HG02588 (cell line): ENCODE data around the gene GNG11.

Experiments used
- ATAC-seq: cut with Tn5 transposase; IDR thresholded peaks from one replicate; pipeline ENCODE4 v1.9.1; 2021; ENCODE audit warnings: mild to moderate bottlenecking, moderate library complexity; ENCODE audit not compliant: unreplicated experiment

Gene GNG11

DNA sequence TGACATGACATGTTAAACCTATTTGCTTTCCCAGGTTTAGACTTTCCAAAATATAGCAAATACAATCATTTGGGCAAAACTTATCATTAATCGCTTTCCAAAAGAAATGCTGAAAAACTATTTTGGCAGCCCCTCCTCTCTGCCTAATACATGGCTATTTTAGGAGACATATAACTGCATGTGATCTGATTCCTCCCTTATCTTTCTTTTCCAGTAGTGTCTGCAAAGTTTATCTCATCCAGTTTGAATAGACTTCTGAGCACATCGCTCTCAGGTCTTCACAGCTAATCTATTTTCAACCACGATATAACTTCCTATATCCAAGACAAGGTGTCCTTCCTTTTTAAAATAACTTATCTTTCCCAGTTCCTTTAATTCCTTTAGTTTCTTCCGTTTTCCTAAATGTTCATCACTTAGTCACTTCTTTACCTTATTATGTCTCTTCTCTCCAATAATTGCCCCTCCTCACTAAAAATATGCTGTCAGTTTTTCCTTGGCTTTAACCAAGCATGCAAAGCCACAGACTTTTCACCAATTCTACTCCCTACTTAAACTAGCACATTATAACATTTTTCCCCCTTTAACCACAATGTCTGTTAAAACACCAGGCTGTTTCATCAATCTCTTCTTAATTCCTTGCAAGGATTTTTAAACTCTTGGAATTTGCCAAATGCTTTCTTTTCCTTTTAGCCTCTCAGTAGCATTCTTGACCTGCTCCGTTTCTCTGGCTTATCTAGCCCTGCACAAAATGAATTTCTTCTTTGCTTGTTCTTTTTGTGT lies 24.4 kb downstream of the GNG11 start:
- no peak for ATAC-seq

GRCh38 chr7:93948106-93948505 lies 26.6 kb downstream of the GNG11 start:
- no peak for ATAC-seq

GRCh38 chr7:93948873-93949272 lies 27.3 kb downstream of the GNG11 start:
- no peak for ATAC-seq

GRCh38 chr7:93949423-93949822 lies 27.9 kb downstream of the GNG11 start:
- no peak for ATAC-seq

DNA sequence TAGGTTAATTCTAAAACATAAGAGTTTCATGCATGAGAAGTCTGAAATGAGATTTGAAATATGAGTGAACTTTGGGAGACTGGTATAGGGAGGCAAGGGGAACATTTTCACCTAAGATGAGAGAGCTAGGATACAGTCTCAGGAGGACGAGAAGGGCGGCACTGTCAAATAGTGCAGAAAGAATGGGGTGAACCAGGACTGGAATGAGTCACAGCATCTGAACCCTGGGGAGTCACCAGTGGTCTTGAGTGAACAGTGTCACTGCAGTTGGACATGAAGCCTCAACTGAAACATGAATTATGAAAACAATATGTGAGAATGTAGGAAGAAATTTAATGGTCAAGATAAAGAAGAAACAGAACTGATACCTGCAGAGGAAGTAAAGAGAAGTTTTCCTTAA lies 33.8 kb downstream of the GNG11 start:
- ATAC-seq = peak; percentile 68

DNA sequence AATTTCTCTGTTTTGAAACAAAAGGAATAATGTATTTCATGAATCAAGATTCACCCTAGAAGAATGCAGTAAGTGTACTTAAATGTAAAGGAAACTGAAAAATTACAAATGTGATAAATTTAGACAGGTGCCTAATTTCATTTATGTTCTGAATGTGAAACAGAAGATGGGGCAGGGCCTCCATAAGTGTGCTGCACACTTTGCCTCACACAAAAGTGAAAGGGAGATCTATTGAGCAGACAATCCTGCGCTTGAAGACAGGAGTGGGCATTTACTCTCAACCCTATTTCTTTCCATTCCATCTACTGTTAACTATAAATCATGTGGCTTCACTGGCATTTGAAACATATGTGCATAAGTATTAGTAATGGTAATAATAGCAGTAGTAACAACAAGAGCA lies 36.2 kb downstream of the GNG11 start:
- ATAC-seq = no peak

DNA sequence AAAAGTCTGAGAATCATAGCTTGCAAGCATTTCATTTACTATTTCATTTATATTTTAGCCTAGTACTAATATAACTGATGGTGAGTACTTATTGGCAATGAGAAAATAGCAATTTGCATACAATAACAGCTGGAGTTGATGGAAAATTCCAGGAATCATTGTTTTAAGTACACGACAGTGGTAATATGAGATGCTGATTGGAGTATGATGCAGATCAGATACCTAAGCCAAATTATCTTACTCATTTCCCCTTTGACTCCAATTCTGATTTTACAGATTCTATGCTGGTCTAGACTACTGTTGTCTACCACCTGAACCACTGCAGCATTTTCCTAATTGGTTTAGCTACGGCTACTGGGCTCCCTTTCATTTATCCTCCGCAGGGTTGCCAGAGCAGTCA lies 36.7 kb downstream of the GNG11 start:
- ATAC-seq = no peak

DNA sequence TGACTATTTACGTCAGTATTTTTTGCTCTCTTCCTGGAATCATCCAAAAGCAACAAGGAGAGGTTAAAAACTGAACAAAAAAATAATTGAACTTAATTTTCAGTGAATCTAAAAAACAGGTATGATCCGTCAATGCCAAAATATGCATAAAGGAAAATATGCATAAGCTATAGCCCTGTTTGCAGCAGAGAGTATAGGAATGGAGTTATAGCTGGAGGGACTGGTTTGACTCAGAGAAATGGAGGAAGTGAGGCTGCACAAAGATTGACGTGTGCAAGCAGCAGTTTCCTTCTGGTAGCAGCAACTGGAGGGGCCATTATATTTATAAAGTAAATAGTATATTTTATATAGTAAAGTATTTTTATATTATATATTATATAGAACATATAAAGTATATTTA lies 37.1 kb downstream of the GNG11 start:
- ATAC-seq = no peak

- ATAC-seq = no peak
Measured at GRCh38 chr7:93960986-93961385, 39.5 kb downstream of the GNG11 start.

DNA sequence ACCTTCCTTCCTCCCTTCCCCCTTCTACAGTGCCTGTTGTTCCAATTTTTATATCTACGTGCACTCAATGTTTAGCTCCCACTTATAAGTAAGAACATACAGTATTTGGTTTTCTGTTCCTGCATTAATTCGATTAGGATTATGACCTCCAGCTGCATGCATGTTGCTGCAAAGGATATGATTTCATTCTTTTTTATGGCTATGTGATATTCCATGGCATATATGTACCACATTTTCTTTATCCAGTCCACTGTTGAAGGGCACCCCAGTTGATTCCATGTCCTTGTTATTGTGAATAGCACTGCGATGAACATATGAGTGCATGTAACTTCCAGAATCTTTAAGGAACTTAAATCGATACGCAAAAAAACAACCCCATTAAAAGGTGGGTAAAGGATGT lies 42.7 kb downstream of the GNG11 start:
- no peak for ATAC-seq

DNA sequence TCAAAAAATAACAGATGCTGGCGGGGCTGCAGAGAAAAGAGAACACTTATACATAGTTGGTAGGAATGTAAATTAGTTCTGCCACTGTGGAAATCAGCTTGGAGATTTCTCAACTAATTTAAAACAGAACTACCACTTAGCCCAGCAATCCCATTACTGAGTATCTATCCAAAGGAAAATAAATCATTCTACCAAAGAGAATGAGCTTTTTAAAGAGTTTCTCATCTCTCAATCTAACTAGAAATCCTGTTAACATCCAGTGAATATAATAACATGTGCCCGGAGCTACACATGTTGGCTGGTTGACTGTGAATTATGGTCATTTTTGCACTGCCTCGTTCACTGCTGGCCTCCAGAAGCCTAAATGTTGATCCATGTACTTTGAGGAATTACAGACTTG lies 43.3 kb downstream of the GNG11 start:
- no peak for ATAC-seq

GRCh38 chr7:93968911-93969620 lies 47.5 kb downstream of the GNG11 start:
- no peak for ATAC-seq

DNA sequence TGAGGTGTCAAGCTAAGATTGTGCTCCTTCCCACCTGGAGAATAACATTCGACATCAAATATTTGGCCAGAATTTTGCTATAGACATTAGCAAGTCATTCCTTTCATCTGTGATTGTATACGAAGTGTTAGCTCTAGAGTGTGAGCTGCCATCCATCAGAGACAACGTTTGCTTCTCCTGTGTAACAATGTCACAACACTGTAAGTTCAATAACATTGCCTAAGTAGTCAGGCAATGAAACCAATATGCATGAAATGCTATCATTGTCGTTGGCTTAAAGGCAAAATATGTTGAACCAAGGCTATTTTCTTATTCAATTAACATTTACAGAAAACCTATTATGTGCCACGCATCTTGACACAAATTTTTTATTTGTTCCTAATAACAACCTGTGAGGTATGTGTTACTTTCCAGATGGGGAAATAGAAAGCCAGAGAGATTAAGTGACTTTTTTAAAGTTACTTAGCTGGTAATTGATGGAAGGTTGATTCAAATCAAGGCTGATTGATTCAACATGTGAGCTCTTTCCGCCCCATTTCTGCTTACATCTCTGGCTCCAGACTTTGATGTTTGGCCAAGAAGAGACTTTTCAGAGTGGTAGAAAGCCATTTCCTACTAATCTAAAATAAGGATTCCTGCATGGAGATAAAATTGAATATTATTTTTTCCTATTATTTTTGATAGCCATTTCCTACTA lies 50.6 kb downstream of the GNG11 start:
- ATAC-seq = no peak

GRCh38 chr7:93973134-93973533 lies 51.6 kb downstream of the GNG11 start:
- no peak for ATAC-seq

- ATAC-seq = no peak
Measured at GRCh38 chr7:93977211-93977950, 55.8 kb downstream of the GNG11 start.
